Breast epithelium (tissue), 3 donors: ENCODE measurements around the gene THAP2.

Experiments
- CTCF ChIP-seq, 3 donors: fragments of 450-650 bp; IDR thresholded peaks; one replicate each; pipeline ENCODE4 v1.5.1; 2016 to 2017; ENCODE audit warnings: antibody characterized with exemption in 3 of 3, mild to moderate bottlenecking in 3 of 3, moderate library complexity in 3 of 3
- POLR2A ChIP-seq: fragments of 450-650 bp; IDR thresholded peaks from one replicate; pipeline ENCODE4 v1.6.1; 2016; ENCODE audit warnings: antibody characterized with exemption, mild to moderate bottlenecking, moderate library complexity
- POLR2AphosphoS5 ChIP-seq, 3 donors: sonication (generic); formaldehyde crosslinking; IDR thresholded peaks; one replicate each; pipeline ENCODE4 v1.6.1; 2017; ENCODE audit warnings: antibody characterized with exemption in 3 of 3

DNA sequence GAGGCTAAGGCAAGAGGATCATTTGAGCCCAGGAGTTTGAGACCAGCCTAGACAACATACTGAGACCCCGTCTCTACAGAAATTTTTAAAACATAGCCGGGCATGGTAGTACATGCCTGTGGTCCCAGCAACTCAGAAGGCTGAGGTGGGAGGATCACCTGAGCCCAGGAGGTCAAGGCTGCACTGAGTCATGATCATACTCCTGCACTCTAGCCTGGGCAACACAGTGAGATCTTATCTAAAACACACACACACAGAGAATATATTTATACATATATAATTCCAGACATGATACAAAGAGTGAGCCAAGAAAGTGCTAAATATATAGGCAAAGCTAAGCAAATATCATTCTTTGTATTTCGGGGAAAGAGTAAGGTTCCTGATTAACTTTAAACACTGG lies 9.9 kb upstream of the THAP2 start:
- TF ChIP-seq CTCF (IDR thresholded peaks at IDR 0.05) (no peak), POLR2A (no peak), POLR2AphosphoS5 (IDR thresholded peaks at IDR 0.05) (no peak)
